Natural killer cell (primary cell): ENCODE results near the gene CDADC1. TPM values are rescaled to one million over a fixed set of nuclear protein-coding genes. Genes with fewer than 3 reads are reported as not detected.

Source experiments
- ATAC-seq, 3 donors: fragments of 150-1000 bp in 2 of 3; fragments of 200-7000 bp in 1 of 3; cut with Tn5 transposase; 1 replicate in 1 of 3; 2 replicates in 2 of 3; pipeline ENCODE4 v1.10.0; 2021; ENCODE audit warnings: mild to moderate bottlenecking in 2 of 3, moderate library complexity in 2 of 3
- DNase-seq, 2 donors: peaks; one replicate each; pipeline versions ENCODE4 v3.0.0 to v3.0.0-alpha.2; 2013 to 2021; ENCODE audit warnings: mixed read lengths in 1 of 2
- H3K27ac ChIP-seq: one replicate; pipeline ENCODE4 v1.5.1; 2013; ENCODE audit warnings: mild to moderate bottlenecking, low read length
- H3K27me3 ChIP-seq: one replicate; pipeline ENCODE4 v1.6.1; 2013; ENCODE audit warnings: low read length; ENCODE audit not compliant: control insufficient read depth, insufficient read depth
- H3K36me3 ChIP-seq: one replicate; pipeline ENCODE4 v1.6.1; 2013; ENCODE audit warnings: low read length; ENCODE audit not compliant: control insufficient read depth, insufficient read depth
- H3K4me1 ChIP-seq: one replicate; pipeline ENCODE4 v1.6.1; 2013; ENCODE audit warnings: low read length; ENCODE audit not compliant: control insufficient read depth, insufficient read depth
- H3K4me3 ChIP-seq: one replicate; pipeline ENCODE4 v1.5.1; 2013; ENCODE audit warnings: low read length
- H3K9me3 ChIP-seq: one replicate; pipeline ENCODE4 v1.6.1; 2013; ENCODE audit warnings: low read length; ENCODE audit not compliant: control insufficient read depth, insufficient read depth
- H3K27ac Mint-ChIP-seq, 2 donors: one replicate each; pipeline ENCODE4 v1.8.0; 2022; ENCODE audit warnings: mild to moderate bottlenecking in 2 of 2, mixed read lengths in 2 of 2, moderate library complexity in 1 of 2
- H3K27me3 Mint-ChIP-seq, 2 donors: one replicate each; pipeline ENCODE4 v1.8.0; 2022; ENCODE audit warnings: low read depth in 2 of 2, mixed read lengths in 2 of 2
- H3K36me3 Mint-ChIP-seq: one replicate; pipeline ENCODE4 v1.8.0; 2022; ENCODE audit warnings: mixed read lengths
- H3K4me1 Mint-ChIP-seq, 2 donors: one replicate each; pipeline ENCODE4 v1.8.0; 2022; ENCODE audit warnings: mixed read lengths in 2 of 2
- H3K4me3 Mint-ChIP-seq: one replicate; pipeline ENCODE4 v1.8.0; 2022; ENCODE audit warnings: mild to moderate bottlenecking, moderate library complexity, mixed read lengths
- H3K9me3 Mint-ChIP-seq, 2 donors: one replicate each; pipeline ENCODE4 v1.8.0; 2022; ENCODE audit warnings: mixed read lengths in 2 of 2
- CTCF ChIP-seq: fragments of 200-600 bp; IDR thresholded peaks from one replicate; pipeline ENCODE4 v1.8.0; 2022; ENCODE audit warnings: antibody characterized with exemption
- WGBS: methylation state at CpG from one replicate; pipeline ENCODE4 v1.1.7; 2013; ENCODE audit warnings: missing lambda C conversion rate; ENCODE audit not compliant: insufficient coverage; 5-methylcytosine and 5-hydroxymethylcytosine counted together
- intact Hi-C: fragments of 100-400 bp; cut with micrococcal nuclease; formaldehyde crosslinking; loops from one replicate; pipeline ENCODE4 v1.14.2; 2022
- total RNA-seq, 4 donors: library from RNA; stranded (reverse); fragments of 120-200 nt in 1 of 4; gene quantifications; one replicate each; pipeline versions ENCODE4 v1.2.3 to v1.2.4, GENCODE V29; 2013 to 2022

CDADC1 gene
- total RNA-seq, 3 donors from 2014 or later (not counting 1 experiment from before 2014, with no cell fraction given): 32.0 to 39.4 (median 33.6) TPM

GRCh38 chr13:49305792-49306425, 58.2 kb downstream of the CDADC1 start:
- peaks cover 12 to 17% of the 10 kb centered on the region in 2 donors for H3K4me1 Mint-ChIP-seq
- no peak overlapping the region for H3K4me3 Mint-ChIP-seq
- no peaks in the 10 kb centered on the region for H3K27me3 Mint-ChIP-seq
- no peak overlapping the region for H3K4me3 ChIP-seq
- H3K27ac ChIP-seq: no peak overlapping the region
- H3K27ac Mint-ChIP-seq: no peak overlapping the region
- H3K36me3 ChIP-seq: no peaks in the 10 kb centered on the region
- no peak for TF ChIP-seq CTCF
- intact Hi-C loops: loop anchor here (10.0 kb wide), 1 partner anchor 1769 kb away; no protein-coding TSS in a partner anchor
- ATAC-seq (no peak), DNase-seq (no peak)
- H3K9me3 ChIP-seq: no peaks in the 10 kb centered on the region
- peaks cover 6% of the 10 kb centered on the region for H3K4me1 ChIP-seq
- WGBS: 80% methylated on average over 13 of the region's 15 CpGs
- H3K9me3 Mint-ChIP-seq: no peaks in the 10 kb centered on the region
- H3K36me3 Mint-ChIP-seq: no peaks in the 10 kb centered on the region
- no peaks in the 10 kb centered on the region for H3K27me3 ChIP-seq

GRCh38 chr13:49307365-49307764, 59.6 kb downstream of the CDADC1 start:
- Mint-ChIP-seq H3K27ac (no peak overlapping the region), H3K4me1 (peaks cover 6 to 8% of the 10 kb centered on the region in 2 donors), H3K4me3 (no peak overlapping the region), H3K9me3 (no peaks in the 10 kb centered on the region), H3K36me3 (no peaks in the 10 kb centered on the region), H3K27me3 (no peaks in the 10 kb centered on the region)
- no peaks in the 10 kb centered on the region for H3K27me3 ChIP-seq
- 94% methylated on average over 6 of the region's 6 CpGs for WGBS
- H3K9me3 ChIP-seq: no peaks in the 10 kb centered on the region
- no peak overlapping the region for H3K27ac ChIP-seq
- intact Hi-C loops: loop anchor here (10.0 kb wide), 1 partner anchor 1767 kb away; no protein-coding TSS in a partner anchor
- no peaks in the 10 kb centered on the region for H3K36me3 ChIP-seq
- ATAC-seq (no peak), DNase-seq (no peak)
- H3K4me1 ChIP-seq: no peaks in the 10 kb centered on the region
- no peak for TF ChIP-seq CTCF
- H3K4me3 ChIP-seq: no peak overlapping the region

- H3K27me3 ChIP-seq: no peaks in the 10 kb centered on the region
- Mint-ChIP-seq H3K4me1 (no peaks in the 10 kb centered on the region), H3K4me3 (no peak overlapping the region), H3K27ac (no peak overlapping the region), H3K9me3 (no peaks in the 10 kb centered on the region), H3K27me3 (no peaks in the 10 kb centered on the region), H3K36me3 (no peaks in the 10 kb centered on the region)
- TF ChIP-seq CTCF: no peak
- no peak for ATAC-seq
- no peaks in the 10 kb centered on the region for H3K4me1 ChIP-seq
- 83% methylated on average over 6 of the region's 7 CpGs for WGBS
- H3K27ac ChIP-seq: no peak overlapping the region
- no peaks in the 10 kb centered on the region for H3K9me3 ChIP-seq
- no peak overlapping the region for H3K4me3 ChIP-seq
- intact Hi-C loops: loop anchor here (10.0 kb wide), 1 partner anchor 1767 kb away; no protein-coding TSS in a partner anchor
- no peak for DNase-seq
- H3K36me3 ChIP-seq: no peaks in the 10 kb centered on the region
Observed at GRCh38 chr13:49308097-49308875, 60.6 kb downstream of the CDADC1 start.
